Measurements from ENCODE around the gene TFCP2L1. TPM values are rescaled to one million over a fixed set of nuclear protein-coding genes. Genes with fewer than 3 reads are reported as not detected.

TFCP2L1 gene
- total and polyA plus RNA-seq, 10 donors, result 0.15 to 8.9 (median 2.7) TPM

- no peak overlapping the region for H3K27ac ChIP-seq
- intact Hi-C loops (cut with DNase I; ENCODE audit: low total_unique reads), result no loop called here
- H3K9me3 ChIP-seq, result no peaks in the 10 kb centered on the region
- WGBS, 5 donors, result 68 to 86% (median 80%) methylated on average over 8 to 11 of the region's 11 CpGs
- H3K4me1 ChIP-seq, result no peaks in the 10 kb centered on the region
- no peak for TF ChIP-seq POLR2AphosphoS5 (IDR thresholded peaks at IDR 0.05)
- TF ChIP-seq CTCF (IDR thresholded peaks at IDR 0.05 in 8 of 11, conservative IDR thresholded peaks at IDR 0.05 in 3 of 11), result no peak
- no peak for TF ChIP-seq POLR2A (IDR thresholded peaks at IDR 0.05)
- peaks cover 0 to 45% (median 2%) of the 10 kb centered on the region in 6 donors for H3K36me3 ChIP-seq
- peak; percentile 61 for DNase-seq
- peaks cover 0 to 4% (median 0%) of the 10 kb centered on the region in 7 donors for H3K27me3 ChIP-seq (replicated peaks in 1 of 7)
- H3K4me3 ChIP-seq, result no peak overlapping the region
Observed at GRCh38 chr2:121233486-121234110, 51.4 kb downstream of the TFCP2L1 start.

GRCh38 chr2:121232626-121233265 is 52.3 kb downstream of the TFCP2L1 start:
- Histone ChIP-seq H3K4me3 (no peak overlapping the region), H3K27me3 (replicated peaks in 1 of 7) (peaks cover 0 to 3% (median 0%) of the 10 kb centered on the region in 7 donors), H3K4me1 (no peaks in the 10 kb centered on the region), H3K36me3 (peaks cover 0 to 36% (median 2%) of the 10 kb centered on the region in 6 donors), H3K9me3 (no peaks in the 10 kb centered on the region), H3K27ac (no peak overlapping the region)
- DNase-seq, result peak; percentile 54
- TF ChIP-seq POLR2A (IDR thresholded peaks at IDR 0.05), result no peak
- TF ChIP-seq POLR2AphosphoS5 (IDR thresholded peaks at IDR 0.05), result no peak
- TF ChIP-seq CTCF (IDR thresholded peaks at IDR 0.05 in 8 of 11, conservative IDR thresholded peaks at IDR 0.05 in 3 of 11), result no peak
- intact Hi-C loops (cut with DNase I; ENCODE audit: low total_unique reads), result no loop called here
- 70 to 86% (median 78%) methylated on average over 6 of the region's 6 CpGs for WGBS, 5 donors

GRCh38 chr2:121231385-121232000 is 53.5 kb downstream of the TFCP2L1 start:
- DNase-seq, result peak; percentile 73
- no peaks in the 10 kb centered on the region for H3K9me3 ChIP-seq
- WGBS, 5 donors, result 82 to 93% (median 89%) methylated on average over 10 to 17 of the region's 17 CpGs

More at GRCh38 chr2:121231385-121232000, 53.5 kb downstream of the TFCP2L1 start:
- Histone ChIP-seq H3K4me3 (no peak overlapping the region), H3K27me3 (replicated peaks in 1 of 7) (no peaks in the 10 kb centered on the region), H3K27ac (no peak overlapping the region), H3K36me3 (peaks cover 0 to 24% (median 2%) of the 10 kb centered on the region in 6 donors), H3K4me1 (no peaks in the 10 kb centered on the region)
- no peak for TF ChIP-seq CTCF (IDR thresholded peaks at IDR 0.05 in 8 of 11, conservative IDR thresholded peaks at IDR 0.05 in 3 of 11)
- TF ChIP-seq POLR2A (IDR thresholded peaks at IDR 0.05), result no peak
- no peak for TF ChIP-seq POLR2AphosphoS5 (IDR thresholded peaks at IDR 0.05)
- intact Hi-C loops (cut with DNase I; ENCODE audit: low total_unique reads), result no loop called here

Data from spleen (tissue), 11 donors.